GM12872 (cell line): ENCODE results near the gene HCLS1.

ENCODE experiments used
- TF ChIP-seq, protein P1 (sequence below): IDR thresholded peaks from 3 replicates; pipeline ENCODE4 v1.5.1; 2011; ENCODE audit warnings: low read depth, mild to moderate bottlenecking, low read length, moderate library complexity; ENCODE audit not compliant: insufficient read depth

The HCLS1 gene

DNA sequence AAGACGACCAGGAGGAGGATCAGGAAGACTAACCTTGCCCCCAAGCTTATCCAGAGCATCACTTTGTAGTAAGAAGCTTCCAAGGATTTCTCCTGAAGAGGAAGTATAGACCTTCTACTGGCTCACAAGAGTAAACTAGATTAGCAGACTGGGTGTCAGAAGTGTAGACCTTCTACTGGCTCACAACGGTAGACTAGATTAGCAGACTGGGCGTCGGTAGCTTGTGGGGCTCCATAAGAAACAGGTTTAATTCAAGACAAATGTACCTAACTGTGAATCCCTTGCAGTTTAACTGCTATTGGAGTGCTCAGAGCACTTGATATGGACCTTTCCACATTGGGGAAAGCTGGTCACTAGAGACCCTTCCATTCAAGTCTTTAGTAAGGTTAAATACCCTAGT is 54.6 kb downstream of the HCLS1 start:
- TF ChIP-seq, protein P1, sequence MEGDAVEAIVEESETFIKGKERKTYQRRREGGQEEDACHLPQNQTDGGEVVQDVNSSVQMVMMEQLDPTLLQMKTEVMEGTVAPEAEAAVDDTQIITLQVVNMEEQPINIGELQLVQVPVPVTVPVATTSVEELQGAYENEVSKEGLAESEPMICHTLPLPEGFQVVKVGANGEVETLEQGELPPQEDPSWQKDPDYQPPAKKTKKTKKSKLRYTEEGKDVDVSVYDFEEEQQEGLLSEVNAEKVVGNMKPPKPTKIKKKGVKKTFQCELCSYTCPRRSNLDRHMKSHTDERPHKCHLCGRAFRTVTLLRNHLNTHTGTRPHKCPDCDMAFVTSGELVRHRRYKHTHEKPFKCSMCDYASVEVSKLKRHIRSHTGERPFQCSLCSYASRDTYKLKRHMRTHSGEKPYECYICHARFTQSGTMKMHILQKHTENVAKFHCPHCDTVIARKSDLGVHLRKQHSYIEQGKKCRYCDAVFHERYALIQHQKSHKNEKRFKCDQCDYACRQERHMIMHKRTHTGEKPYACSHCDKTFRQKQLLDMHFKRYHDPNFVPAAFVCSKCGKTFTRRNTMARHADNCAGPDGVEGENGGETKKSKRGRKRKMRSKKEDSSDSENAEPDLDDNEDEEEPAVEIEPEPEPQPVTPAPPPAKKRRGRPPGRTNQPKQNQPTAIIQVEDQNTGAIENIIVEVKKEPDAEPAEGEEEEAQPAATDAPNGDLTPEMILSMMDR = no peak

- TF ChIP-seq, protein P1 = no peak
These were observed 55.9 kb downstream of the HCLS1 start for GRCh38 chr3:121604759-121605158.

DNA sequence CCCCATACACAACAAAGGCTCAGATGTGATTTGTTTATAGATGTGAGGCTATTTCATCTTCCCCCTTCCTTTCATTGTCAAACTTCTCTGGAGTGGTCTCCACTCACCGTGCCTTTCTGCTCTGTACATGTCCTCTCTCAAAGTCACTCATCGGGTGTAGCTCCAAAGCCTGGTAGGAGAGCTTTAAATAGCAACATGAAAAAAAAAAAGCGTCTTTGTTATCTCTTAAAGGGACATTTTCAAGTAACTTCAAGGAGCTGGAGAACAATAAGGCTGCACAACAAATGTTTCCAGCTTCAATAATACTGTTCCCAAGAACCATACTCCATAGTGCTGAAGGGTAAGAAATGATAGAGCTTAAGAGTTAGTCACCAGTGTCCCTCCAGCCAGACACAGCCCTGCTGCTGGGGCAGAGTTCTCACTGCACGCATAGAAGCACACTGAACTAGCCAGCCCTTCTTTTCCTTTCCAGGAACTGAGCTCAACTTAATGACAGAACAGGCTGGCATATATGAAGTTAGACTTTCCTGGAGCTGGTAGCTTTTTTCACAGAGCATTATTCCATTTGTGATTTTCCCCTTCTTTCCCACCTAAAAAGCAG is 59.4 kb downstream of the HCLS1 start:
- TF ChIP-seq, protein P1 = no peak

DNA sequence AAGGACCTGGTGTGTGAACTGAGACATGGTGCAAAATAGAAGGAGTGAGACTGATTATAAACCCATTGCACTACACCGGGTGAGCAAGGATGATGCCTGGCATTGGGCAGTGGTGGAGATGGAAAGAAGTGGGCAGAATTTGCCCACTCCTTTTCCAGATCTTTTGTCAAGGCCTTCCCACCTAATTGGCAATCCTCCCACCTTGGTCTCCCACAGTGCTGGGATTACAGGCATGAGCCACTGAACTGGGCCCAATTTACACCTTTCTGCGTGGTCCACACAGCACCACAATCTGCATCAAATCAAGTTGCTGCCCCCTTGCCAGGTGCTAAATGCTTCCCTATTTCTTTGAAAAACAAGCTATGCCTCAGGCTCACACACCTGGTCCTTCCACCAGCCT is 62.1 kb downstream of the HCLS1 start:
- TF ChIP-seq, protein P1 = no peak

DNA sequence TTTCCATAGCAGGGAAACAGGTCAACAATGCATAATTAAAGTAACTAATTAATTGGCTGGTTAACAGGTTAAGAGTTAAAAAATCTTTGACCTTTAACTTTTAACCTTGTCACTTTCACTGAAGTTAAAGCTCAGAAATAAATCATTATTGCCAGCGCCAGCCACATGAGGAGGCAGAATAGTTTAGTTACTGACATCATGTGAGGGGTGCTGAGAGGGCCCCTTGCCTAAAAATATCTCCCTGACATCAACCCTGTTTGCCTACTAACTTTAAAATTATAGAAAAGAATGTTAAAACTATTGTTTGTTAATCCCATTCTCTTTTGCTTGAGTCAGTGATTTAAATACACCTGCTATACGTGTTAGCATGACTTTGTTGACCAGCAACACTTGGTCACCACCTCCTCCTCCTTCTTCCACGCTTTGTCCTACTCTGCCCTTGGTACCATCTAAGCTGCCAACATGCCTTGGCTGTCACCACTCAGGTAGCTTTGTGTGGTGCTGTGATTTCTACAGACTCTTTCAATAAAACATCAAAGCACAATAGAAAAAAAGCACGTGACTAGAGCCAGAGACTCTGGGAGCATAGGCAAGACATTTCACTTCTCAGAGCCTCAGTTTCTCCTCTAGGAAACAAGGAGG is 64.8 kb downstream of the HCLS1 start:
- TF ChIP-seq, protein P1 = no peak

DNA sequence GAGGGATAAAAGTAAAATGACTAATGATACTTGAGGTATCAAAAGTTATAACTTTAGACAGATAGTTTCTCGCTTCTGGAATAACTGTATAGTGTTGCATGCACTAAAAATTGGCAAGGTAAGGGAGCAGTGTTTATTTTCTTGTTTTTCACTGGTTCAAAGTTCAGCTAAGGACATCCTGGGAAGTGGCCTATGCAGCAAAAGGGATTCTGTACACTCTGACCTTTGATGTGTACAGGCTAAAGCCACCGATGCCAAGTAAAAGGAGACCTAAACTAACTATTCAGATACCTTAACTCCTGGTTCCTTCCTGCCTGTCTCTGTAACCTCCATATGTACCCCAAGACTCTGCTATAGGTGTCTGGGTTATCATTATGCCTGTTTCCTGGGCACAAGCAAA is 65.9 kb downstream of the HCLS1 start:
- TF ChIP-seq, protein P1 = no peak

GRCh38 chr3:121592856-121593702 is 67.6 kb downstream of the HCLS1 start, which contains the start of gene FBXO40:
FBXO40 (plus strand) TSS chr3:121593379; CDS start chr3:121620576, 27,197 bp downstream.
- TF ChIP-seq, protein P1 = no peak
